Stomach (tissue), 9 donors: ENCODE results near the gene CA12. TPM values are rescaled to one million over a fixed set of nuclear protein-coding genes. Genes with fewer than 3 reads are reported as not detected.

Experiments
- DNase-seq, 2 donors: peaks; one replicate each; pipeline versions ENCODE4 v3.0.0 to v3.0.0-alpha.2; 2013 to 2019
- H3K27ac ChIP-seq, 5 donors: fragments of 200-600 bp in 4 of 5; sonication (generic) in 4 of 5; one replicate each; pipeline ENCODE4 v1.5.1; 2013 to 2019; ENCODE audit warnings: mild to moderate bottlenecking in 1 of 5, moderate library complexity in 1 of 5
- H3K27me3 ChIP-seq, 3 donors: fragments of 200-600 bp; sonication (generic); one replicate each; pipeline ENCODE4 v1.5.1; 2017 to 2019; ENCODE audit warnings: mixed run types in 1 of 3
- H3K36me3 ChIP-seq, 4 donors: fragments of 200-600 bp; sonication (generic); 1 replicate in 3 of 4; 2 replicates in 1 of 4; pipeline ENCODE4 v1.5.1; 2016 to 2019
- H3K4me1 ChIP-seq, 4 donors: fragments of 200-600 bp; sonication (generic); one replicate each; pipeline ENCODE4 v1.5.1; 2016 to 2019
- H3K4me3 ChIP-seq, 4 donors: fragments of 200-600 bp; sonication (generic) in 3 of 4; one replicate each; pipeline ENCODE4 v1.5.1; 2016 to 2019; ENCODE audit warnings: mild to moderate bottlenecking in 1 of 4
- H3K9me3 ChIP-seq, 4 donors: fragments of 200-600 bp; sonication (generic); one replicate each; pipeline ENCODE4 v1.5.1; 2016 to 2019
- CTCF ChIP-seq, 7 experiments: fragments of 450-650 bp in 4 of 7; fragments of 200-600 bp in 3 of 7; sonication (generic) in 3 of 7; IDR thresholded peaks; one replicate each; pipeline ENCODE4 v1.5.1; 2016 to 2019; ENCODE audit warnings: antibody characterized with exemption in 7 of 7, control low read depth in 2 of 7, mild to moderate bottlenecking in 1 of 7
- EP300 ChIP-seq: sonication (generic); formaldehyde crosslinking; IDR thresholded peaks from one replicate; pipeline ENCODE4 v1.6.1; 2017; ENCODE audit warnings: antibody characterized with exemption
- POLR2A ChIP-seq, 4 donors: fragments of 450-650 bp; IDR thresholded peaks; one replicate each; pipeline ENCODE4 v1.6.1; 2016; ENCODE audit warnings: antibody characterized with exemption in 4 of 4, control low read depth in 2 of 4, mild to moderate bottlenecking in 1 of 4, moderate library complexity in 1 of 4
- POLR2AphosphoS5 ChIP-seq, 3 donors: sonication (generic); formaldehyde crosslinking; IDR thresholded peaks; one replicate each; pipeline ENCODE4 v1.6.1; 2016; ENCODE audit warnings: antibody characterized with exemption in 3 of 3
- WGBS, 5 donors: extraction: QIAGEN DNeasy Blood & Tissue Kit in 3 of 5; methylation state at CpG; one replicate each; pipeline versions ENCODE4 v1.1.5 to v1.1.7; 2013 to 2018; 5-methylcytosine and 5-hydroxymethylcytosine counted together
- intact Hi-C: fragments of 100-400 bp; cut with DNase I; formaldehyde crosslinking; loops from one replicate; pipeline ENCODE4 v1.15.1; 2023; ENCODE audit warnings: low total_unique reads
- polyA plus RNA-seq, 3 donors: library from polyadenylated mRNA; stranded (reverse); fragments of 200-250 nt; gene quantifications; one replicate each; pipeline ENCODE4 v1.2.3, GENCODE V29; 2013
- total RNA-seq, 5 donors: library from RNA; depleted of rRNA; stranded (reverse); fragments of >200 nt; gene quantifications; one replicate each; pipeline versions ENCODE4 v1.1.0 to v1.2.3, GENCODE V29; 2014 to 2016
- donor health status: healthy with polysubstance abuse.
- donor health status: Bipolar disorder and iron deficiency.
- donor health status: healthy.

The CA12 gene
- total and polyA plus RNA-seq, 8 donors = 0.46 to 58.8 (median 7.7) TPM

- intact Hi-C loops = no loop called here
- Histone ChIP-seq H3K27ac (no peak overlapping the region), H3K9me3 (no peaks in the 10 kb centered on the region), H3K4me1 (no peaks in the 10 kb centered on the region), H3K4me3 (no peak overlapping the region), H3K36me3 (no peaks in the 10 kb centered on the region), H3K27me3 (no peaks in the 10 kb centered on the region)
- TF ChIP-seq POLR2A (IDR thresholded peaks at IDR 0.05) = no peak
- TF ChIP-seq POLR2AphosphoS5 (IDR thresholded peaks at IDR 0.05) = no peak
- no peak for TF ChIP-seq EP300
- no peak for DNase-seq
- WGBS, 5 donors = 92 to 98% (median 97%) methylated on average over 5 of the region's 5 CpGs
Measured at GRCh38 chr15:63409179-63409578, 27.5 kb upstream of the CA12 start.

- 72 to 87% (median 80%) methylated on average over 2 of the region's 2 CpGs for WGBS, 5 donors
- H3K4me1 ChIP-seq = peaks cover 0 to 2% (median 0%) of the 10 kb centered on the region in 4 donors
Measured at GRCh38 chr15:63408524-63408923, 26.9 kb upstream of the CA12 start.

GRCh38 chr15:63407612-63408011 lies 26.0 kb upstream of the CA12 start:
- Histone ChIP-seq H3K36me3 (no peaks in the 10 kb centered on the region), H3K27ac (no peak overlapping the region), H3K4me3 (no peak overlapping the region), H3K27me3 (no peaks in the 10 kb centered on the region), H3K4me1 (peaks cover 0 to 11% (median 2%) of the 10 kb centered on the region in 4 donors), H3K9me3 (no peaks in the 10 kb centered on the region)
- 56 to 70% (median 63%) methylated on average over 5 of the region's 5 CpGs for WGBS, 5 donors
- intact Hi-C loops = no loop called here
- TF ChIP-seq POLR2AphosphoS5 (IDR thresholded peaks at IDR 0.05) (no peak), EP300 (no peak), POLR2A (IDR thresholded peaks at IDR 0.05) (no peak), CTCF (IDR thresholded peaks at IDR 0.05) (no peak)
- no peak for DNase-seq

More at GRCh38 chr15:63408524-63408923, 26.9 kb upstream of the CA12 start:
- no peak overlapping the region for H3K4me3 ChIP-seq
- TF ChIP-seq POLR2A (IDR thresholded peaks at IDR 0.05) (no peak), CTCF (IDR thresholded peaks at IDR 0.05) (no peak), EP300 (no peak), POLR2AphosphoS5 (IDR thresholded peaks at IDR 0.05) (no peak)
- no peaks in the 10 kb centered on the region for H3K9me3 ChIP-seq
- intact Hi-C loops = no loop called here
- no peaks in the 10 kb centered on the region for H3K27me3 ChIP-seq
- H3K27ac ChIP-seq = no peak overlapping the region
- DNase-seq = peak in 1 of 2 donors; percentile 21
- no peaks in the 10 kb centered on the region for H3K36me3 ChIP-seq

- DNase-seq = no peak
- WGBS, 5 donors = 82 to 92% (median 90%) methylated on average over 9 of the region's 9 CpGs
- no peak overlapping the region for H3K27ac ChIP-seq
- H3K4me1 ChIP-seq = peaks cover 0 to 15% (median 4%) of the 10 kb centered on the region in 4 donors
- TF ChIP-seq POLR2A (IDR thresholded peaks at IDR 0.05) (no peak), POLR2AphosphoS5 (IDR thresholded peaks at IDR 0.05) (no peak), CTCF (IDR thresholded peaks at IDR 0.05) (no peak)
- no peaks in the 10 kb centered on the region for H3K36me3 ChIP-seq
- H3K9me3 ChIP-seq = no peaks in the 10 kb centered on the region
- no peaks in the 10 kb centered on the region for H3K27me3 ChIP-seq
- intact Hi-C loops = no loop called here
- no peak overlapping the region for H3K4me3 ChIP-seq
Measured at GRCh38 chr15:63405683-63406390, 24.2 kb upstream of the CA12 start.

GRCh38 chr15:63405159-63405558 lies 23.5 kb upstream of the CA12 start:
- Histone ChIP-seq H3K36me3 (no peaks in the 10 kb centered on the region), H3K9me3 (no peaks in the 10 kb centered on the region), H3K27me3 (no peaks in the 10 kb centered on the region), H3K4me3 (no peak overlapping the region), H3K4me1 (peaks cover 0 to 15% (median 4%) of the 10 kb centered on the region in 4 donors), H3K27ac (no peak overlapping the region)
- WGBS, 5 donors = 89 to 96% (median 94%) methylated on average over 5 of the region's 5 CpGs
- DNase-seq = no peak
- TF ChIP-seq EP300 (no peak), POLR2A (IDR thresholded peaks at IDR 0.05) (no peak), POLR2AphosphoS5 (IDR thresholded peaks at IDR 0.05) (no peak), CTCF (IDR thresholded peaks at IDR 0.05) (no peak)
- intact Hi-C loops = no loop called here
